GM18870 (cell line): ENCODE data around the gene MAD1L1.
A peak's percentile ranks its signal among the peaks of the same experiment; 100 is the strongest.

ENCODE experiments used
- ATAC-seq: cut with Tn5 transposase; IDR thresholded peaks from one replicate; pipeline ENCODE4 v1.9.1; 2021; ENCODE audit warnings: moderate library complexity; ENCODE audit not compliant: unreplicated experiment

Gene MAD1L1

GRCh38 chr7:2242541-2243429 lies 10.0 kb upstream of the MAD1L1 start:
- ATAC-seq = no peak

DNA sequence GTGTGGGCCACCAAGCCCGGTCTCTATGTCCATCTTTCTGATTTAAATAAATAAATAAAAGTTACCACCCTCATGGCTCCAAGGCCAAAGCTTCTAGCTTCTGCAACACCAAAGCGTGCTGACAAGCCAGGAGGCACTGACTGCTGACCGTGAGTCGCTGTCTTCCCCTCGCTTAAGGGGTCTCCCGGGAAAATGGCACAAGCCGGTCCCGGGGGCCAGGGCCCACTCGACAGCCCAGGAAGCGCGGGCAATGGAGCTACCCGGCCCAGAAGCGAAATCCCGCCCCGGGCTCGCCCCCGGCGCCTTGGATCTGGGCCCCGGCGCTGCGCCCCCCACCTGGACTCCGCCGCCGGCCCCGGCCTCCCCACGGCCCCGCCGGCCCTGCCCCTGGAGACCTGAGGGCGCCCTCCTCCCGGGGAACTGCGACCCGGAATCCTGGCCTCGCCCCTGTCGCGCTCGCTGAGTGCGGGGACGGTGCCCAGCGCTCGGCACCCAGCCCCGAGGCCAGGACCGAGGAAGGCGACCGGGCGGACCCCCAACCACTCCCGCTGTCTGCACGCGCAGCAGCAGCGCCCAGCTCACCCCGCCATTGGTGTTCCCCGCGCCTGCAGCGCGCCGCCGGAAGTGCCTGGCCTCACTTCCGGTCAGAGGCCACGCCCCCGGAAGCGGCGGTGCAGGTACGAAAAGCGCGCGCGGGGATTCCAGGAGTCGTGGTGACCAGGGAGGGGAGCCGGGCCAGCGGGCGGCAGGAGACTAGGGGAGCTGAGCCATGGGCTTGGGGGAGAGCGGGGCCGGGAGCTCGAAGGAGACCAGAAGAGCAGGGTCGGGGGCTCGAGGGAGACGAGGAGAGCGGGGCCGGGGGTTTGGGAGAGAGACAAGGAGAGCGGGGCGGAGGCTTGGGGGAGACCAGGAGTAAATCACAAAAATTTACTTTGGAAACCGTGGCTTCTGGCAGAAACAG lies 9.1 kb upstream of the MAD1L1 start, which contains the start of the genes MRM2 and NUDT1:
Gene MRM2 (minus strand): TSS at position 626 of the 961 bp plus-strand sequence. CDS start 36 bp downstream, at position 590.
Gene NUDT1 (plus strand): TSS at position 647 of the 961 bp plus-strand sequence. CDS start 2,349 bp downstream, outside the sequence.
- no peak for ATAC-seq

GRCh38 chr7:2239242-2239641 lies 6.5 kb upstream of the MAD1L1 start:
- ATAC-seq = no peak

DNA sequence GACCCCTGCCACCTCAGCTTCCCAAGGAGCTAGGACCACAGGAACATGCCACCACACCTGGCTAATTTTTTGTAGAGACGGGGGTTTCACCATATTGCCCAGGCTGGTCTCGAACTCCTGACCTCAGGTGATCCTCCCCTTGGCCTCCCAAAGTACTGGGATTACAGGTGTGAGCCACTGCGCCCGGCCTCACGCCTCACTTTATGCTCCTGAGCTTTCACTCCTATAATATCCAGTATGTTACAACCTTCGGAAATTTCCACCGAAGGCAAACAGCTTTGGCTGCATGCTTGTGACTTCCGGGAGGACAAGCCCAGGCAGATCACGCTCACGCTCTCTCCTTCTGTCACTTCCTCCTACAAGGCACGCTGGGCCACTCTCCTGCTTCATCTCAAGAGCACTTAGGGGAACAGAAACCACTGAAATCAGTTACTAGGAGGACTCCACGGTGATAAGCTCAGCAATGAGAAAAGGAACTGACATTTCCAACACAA lies 4.4 kb upstream of the MAD1L1 start:
- peak; percentile 72 for ATAC-seq

- no peak for ATAC-seq
These were observed 1.2 kb upstream of the MAD1L1 start for GRCh38 chr7:2233926-2234325.

DNA sequence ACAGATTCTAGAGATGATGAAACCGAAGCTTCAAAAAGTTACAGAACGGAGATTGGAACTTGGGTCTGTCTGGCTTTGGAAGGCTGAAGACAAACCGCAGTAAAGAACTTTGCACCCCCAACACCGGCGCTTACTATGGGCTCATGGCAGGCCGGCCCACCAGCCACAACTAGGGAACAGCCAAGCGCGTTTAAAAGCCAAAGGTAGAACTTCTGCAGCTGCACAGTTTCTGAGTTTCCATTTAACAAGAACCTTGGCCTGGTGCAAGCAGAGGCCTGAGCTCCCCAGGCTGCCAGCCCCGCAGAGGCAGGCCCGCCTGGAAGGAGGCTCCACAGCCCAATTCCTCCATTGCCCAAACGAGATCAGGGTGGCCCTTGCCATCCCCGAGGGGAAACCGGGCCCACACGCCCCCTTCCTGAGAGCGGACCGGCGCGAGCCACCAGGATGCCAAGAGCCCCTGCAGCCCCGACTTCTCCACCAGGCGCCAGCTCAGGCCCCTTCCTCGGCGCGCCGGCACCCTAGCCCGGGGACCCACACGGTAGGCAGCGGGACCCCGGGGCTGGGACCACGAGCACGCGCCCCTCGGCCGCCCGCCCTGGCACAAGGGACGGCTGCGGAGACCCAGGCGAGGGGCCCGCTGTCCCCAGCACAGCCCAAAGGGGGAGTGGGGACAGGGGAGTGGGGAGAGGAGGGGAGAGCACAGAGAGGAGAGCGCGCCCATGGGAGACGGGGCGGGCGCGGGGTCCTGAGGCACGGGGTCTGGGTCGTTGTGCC lies 566 bp downstream of the MAD1L1 start:
- no peak for ATAC-seq

GRCh38 chr7:2230882-2231281 lies 1.9 kb downstream of the MAD1L1 start:
- ATAC-seq = no peak

DNA sequence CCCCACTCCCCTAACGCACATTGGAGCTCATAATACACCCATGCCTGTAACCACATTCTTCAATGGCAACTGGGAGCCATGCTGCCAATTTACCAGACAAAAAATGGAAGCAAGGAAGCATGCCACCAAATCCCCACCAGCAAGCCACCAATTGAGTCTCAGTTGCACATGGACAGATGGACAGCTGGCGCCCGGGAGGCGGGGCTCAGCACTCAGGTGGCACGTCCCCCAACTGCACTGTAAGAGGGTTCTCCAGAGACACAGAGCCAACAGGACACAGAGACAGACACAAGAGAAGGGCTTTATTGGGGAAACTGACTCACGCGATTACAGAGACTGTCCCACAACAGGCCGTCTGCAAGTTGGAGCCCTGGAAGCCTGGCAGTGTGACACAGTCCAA lies 2.5 kb downstream of the MAD1L1 start:
- no peak for ATAC-seq

DNA sequence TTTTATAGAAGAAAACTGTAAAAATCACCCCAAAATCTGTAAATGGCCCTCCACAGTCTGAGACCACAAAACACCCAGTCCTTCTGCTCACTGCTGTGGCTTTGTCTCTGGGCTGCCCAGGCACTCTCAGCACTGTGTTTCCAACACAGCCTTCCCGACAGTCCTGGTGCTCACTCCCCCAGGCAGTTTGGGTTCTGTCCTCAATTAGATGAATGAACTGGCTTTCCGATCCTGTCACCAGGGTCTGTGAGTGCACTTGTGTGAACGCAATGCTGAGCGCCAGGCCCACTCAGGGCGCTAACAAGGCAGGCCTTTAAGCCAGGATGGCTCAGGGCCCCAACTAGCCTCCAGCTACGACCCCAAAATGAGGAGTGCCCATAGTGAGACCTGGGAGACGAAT lies 3.3 kb downstream of the MAD1L1 start:
- ATAC-seq = no peak

GRCh38 chr7:2228921-2229320 lies 3.8 kb downstream of the MAD1L1 start:
- no peak for ATAC-seq

- no peak for ATAC-seq
These were observed 5.0 kb downstream of the MAD1L1 start for GRCh38 chr7:2227699-2228098.

GRCh38 chr7:2225830-2226229 lies 6.9 kb downstream of the MAD1L1 start:
- ATAC-seq = no peak

- no peak for ATAC-seq
These were observed 7.4 kb downstream of the MAD1L1 start for GRCh38 chr7:2225336-2225735.

GRCh38 chr7:2224934-2225333 lies 7.8 kb downstream of the MAD1L1 start:
- ATAC-seq = no peak

DNA sequence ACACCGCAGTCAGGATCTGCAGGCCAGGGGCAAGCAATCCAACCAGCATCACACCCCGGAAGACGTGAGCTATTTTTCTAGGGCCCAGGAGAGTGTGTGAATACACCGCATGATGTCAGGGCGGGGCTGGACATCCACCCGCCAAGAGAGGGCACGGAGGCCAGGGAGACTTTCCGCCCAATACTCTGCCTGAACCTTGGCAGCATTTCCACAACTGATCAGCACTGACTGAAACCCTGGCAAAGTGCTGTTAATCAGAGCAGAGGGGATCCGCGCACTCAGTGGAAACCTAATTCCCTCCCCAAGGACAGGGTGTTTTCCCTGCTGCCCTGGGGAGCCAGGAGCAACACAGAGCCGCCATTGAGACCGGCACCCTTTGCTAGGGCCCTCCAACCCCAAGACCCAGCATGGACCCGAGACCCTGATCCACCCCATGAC lies 8.2 kb downstream of the MAD1L1 start:
- ATAC-seq = no peak

DNA sequence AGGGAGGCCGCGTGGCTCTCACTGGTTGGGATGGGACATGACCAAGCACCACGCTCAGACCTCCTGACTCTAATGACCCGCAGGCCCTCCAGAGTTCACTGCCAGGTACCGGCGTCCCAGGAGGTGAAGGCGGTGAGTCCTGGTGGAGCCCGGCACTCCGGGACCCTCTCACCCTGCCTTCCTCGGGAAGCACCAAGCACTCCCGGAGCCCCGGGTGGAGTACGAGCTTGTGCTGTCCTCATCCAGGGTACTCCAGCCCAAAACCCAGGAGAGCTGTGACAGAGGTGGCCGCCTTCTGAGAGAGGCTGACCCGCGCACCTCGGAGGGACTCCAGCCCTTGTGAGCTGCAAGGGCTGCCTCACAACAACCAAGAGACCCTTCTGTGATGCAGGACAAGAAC lies 9.4 kb downstream of the MAD1L1 start:
- no peak for ATAC-seq

- ATAC-seq = no peak
These were observed 10.2 kb downstream of the MAD1L1 start for GRCh38 chr7:2222516-2222915.

GRCh38 chr7:2220954-2221353 lies 11.8 kb downstream of the MAD1L1 start:
- no peak for ATAC-seq

DNA sequence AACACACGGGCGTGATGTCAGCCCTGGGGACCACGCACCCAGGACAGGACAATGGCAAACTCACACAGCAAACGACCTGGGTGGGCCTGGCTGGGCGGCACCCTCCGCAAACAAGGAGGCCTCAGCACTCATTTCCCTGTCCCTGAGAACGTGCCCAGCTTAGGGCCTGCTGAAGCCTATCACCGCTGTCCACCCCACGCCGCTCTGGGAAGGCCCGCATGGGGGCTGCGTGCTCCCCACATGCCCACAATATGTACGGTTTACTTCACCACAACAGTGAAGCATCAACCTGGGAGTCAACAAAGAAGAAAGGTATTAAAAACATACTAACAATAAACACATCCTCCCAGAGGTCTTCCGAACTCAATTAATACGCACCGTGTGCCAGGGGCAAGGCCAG lies 12.2 kb downstream of the MAD1L1 start:
- ATAC-seq = no peak

GRCh38 chr7:2220030-2220429 lies 12.7 kb downstream of the MAD1L1 start:
- no peak for ATAC-seq
